OCI-LY3 (cell line): ENCODE measurements around the gene POMT2.

Experiments used
- H2AFZ ChIP-seq: fragments of 200-600, 300-600 bp; shearing (Covaris generic); 2 replicates; pipeline ENCODE4 v1.6.0; 2014; ENCODE audit warnings: antibody characterized with exemption, low read depth, low read length
- H3K27ac ChIP-seq: fragments of 200-600, 300-600 bp; sonication (generic); 2 replicates; pipeline ENCODE4 v1.5.1; 2014; ENCODE audit warnings: mild to moderate bottlenecking, low read length, moderate library complexity, mixed read lengths
- H3K27me3 ChIP-seq: fragments of 200-600, 300-600 bp; sonication (generic); 2 replicates; pipeline ENCODE4 v1.6.1; 2014; ENCODE audit warnings: low read depth, low read length, mixed read lengths
- H3K36me3 ChIP-seq: fragments of 200-600, 300-600 bp; sonication (generic); replicated peaks from 2 replicates; pipeline ENCODE3; 2014; ENCODE audit warnings: low read depth, low read length, mixed read lengths
- H3K4me1 ChIP-seq: fragments of 300-600, 200-600 bp; sonication (generic); 2 replicates; pipeline ENCODE4 v1.6.1; 2014; ENCODE audit warnings: low read length, mixed read lengths
- H3K4me2 ChIP-seq: fragments of 200-600, 300-600 bp; sonication (generic); 2 replicates; pipeline ENCODE4 v1.6.1; 2014; ENCODE audit warnings: low read length, mixed read lengths
- H3K4me3 ChIP-seq: fragments of 300-600, 200-600 bp; sonication (generic); 2 replicates; pipeline ENCODE4 v1.5.1; 2014; ENCODE audit warnings: antibody characterized with exemption, mild to moderate bottlenecking, low read length, moderate library complexity
- H3K79me2 ChIP-seq: fragments of 300-600, 200-600 bp; shearing (Covaris generic); 2 replicates; pipeline ENCODE4 v1.6.1; 2014; ENCODE audit warnings: mild to moderate bottlenecking, low read length, mixed read lengths
- H3K9ac ChIP-seq: fragments of 300-600, 200-600 bp; shearing (Covaris generic); 2 replicates; pipeline ENCODE4 v1.6.0; 2014; ENCODE audit warnings: mild to moderate bottlenecking, low read length, moderate library complexity
- H3K9me3 ChIP-seq: fragments of 200-600, 300-600 bp; shearing (Covaris generic); 2 replicates; pipeline ENCODE4 v1.6.1; 2014; ENCODE audit warnings: low read length, mixed read lengths; ENCODE audit not compliant: insufficient read depth
- H4K20me1 ChIP-seq: fragments of 200-600, 300-600 bp; sonication (generic); 2 replicates; pipeline ENCODE4 v1.6.1; 2016; ENCODE audit warnings: low read length, mixed read lengths; ENCODE audit not compliant: insufficient read depth
- EZH2phosphoT487 ChIP-seq: fragments of 200-600 bp; shearing (Covaris generic); IDR thresholded peaks from 2 replicates; pipeline ENCODE4 v1.6.1; 2018; ENCODE audit warnings: antibody characterized with exemption, mixed run types, low read depth
- TF ChIP-seq, protein P1 (sequence below): fragments of 200-600, 300-600 bp; sonication (generic); IDR thresholded peaks from 2 replicates; pipeline ENCODE4 v1.5.1; 2014; ENCODE audit warnings: antibody characterized with exemption, low read length, low read depth

POMT2 gene

DNA sequence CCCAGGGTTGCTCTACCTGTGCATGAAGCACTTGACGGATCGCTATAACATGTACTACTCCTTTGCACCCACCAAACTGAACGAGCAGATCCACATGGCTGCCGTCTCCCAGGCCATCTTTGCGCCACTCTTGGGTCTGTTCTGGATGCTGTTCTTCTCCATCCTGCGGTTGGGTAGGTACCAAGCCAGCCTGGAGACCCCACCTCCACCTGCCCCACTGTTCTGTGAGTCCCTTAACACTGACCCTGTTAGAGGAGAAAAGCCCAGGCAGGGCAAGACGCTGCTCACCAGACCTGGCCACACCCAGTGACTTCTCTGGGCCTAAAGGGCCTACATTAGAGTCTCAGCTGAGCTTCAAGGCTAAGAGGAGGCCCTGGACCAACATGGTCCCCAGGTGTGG lies 71.4 kb downstream of the POMT2 start:
- Histone ChIP-seq H3K4me2 (no peak overlapping the region), H2AFZ (no peak overlapping the region), H3K36me3 (no peaks in the 10 kb centered on the region), H4K20me1 (no peaks in the 10 kb centered on the region), H3K4me1 (no peaks in the 10 kb centered on the region), H3K27me3 (no peaks in the 10 kb centered on the region), H3K4me3 (no peak overlapping the region), H3K27ac (no peak overlapping the region), H3K9me3 (no peaks in the 10 kb centered on the region), H3K9ac (no peak overlapping the region), H3K79me2 (no peaks in the 10 kb centered on the region)
- TF ChIP-seq, protein P1, sequence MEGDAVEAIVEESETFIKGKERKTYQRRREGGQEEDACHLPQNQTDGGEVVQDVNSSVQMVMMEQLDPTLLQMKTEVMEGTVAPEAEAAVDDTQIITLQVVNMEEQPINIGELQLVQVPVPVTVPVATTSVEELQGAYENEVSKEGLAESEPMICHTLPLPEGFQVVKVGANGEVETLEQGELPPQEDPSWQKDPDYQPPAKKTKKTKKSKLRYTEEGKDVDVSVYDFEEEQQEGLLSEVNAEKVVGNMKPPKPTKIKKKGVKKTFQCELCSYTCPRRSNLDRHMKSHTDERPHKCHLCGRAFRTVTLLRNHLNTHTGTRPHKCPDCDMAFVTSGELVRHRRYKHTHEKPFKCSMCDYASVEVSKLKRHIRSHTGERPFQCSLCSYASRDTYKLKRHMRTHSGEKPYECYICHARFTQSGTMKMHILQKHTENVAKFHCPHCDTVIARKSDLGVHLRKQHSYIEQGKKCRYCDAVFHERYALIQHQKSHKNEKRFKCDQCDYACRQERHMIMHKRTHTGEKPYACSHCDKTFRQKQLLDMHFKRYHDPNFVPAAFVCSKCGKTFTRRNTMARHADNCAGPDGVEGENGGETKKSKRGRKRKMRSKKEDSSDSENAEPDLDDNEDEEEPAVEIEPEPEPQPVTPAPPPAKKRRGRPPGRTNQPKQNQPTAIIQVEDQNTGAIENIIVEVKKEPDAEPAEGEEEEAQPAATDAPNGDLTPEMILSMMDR = no peak
- TF ChIP-seq EZH2phosphoT487 = no peak

DNA sequence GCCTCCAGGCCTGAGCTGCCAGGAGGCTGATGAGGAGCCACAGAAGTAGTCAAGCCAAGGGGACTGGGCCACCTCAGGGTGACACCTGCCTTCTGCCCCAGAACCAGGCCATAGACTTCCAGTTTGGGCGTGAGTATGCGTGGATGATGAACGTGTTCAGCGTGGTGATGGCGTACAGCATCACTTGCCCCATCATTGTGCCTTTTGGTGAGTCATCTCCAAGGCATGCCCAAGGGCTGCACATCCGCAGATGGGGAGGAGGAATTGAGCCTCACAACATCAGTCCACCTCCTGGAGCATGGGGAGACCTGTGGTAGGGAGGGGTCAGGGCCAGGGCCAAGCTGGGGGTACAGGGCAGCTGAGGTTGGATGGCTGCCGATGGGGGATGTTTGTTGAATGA lies 72.0 kb downstream of the POMT2 start:
- Histone ChIP-seq H2AFZ (no peak overlapping the region), H3K9ac (no peak overlapping the region), H3K4me2 (no peak overlapping the region), H3K27ac (no peak overlapping the region), H4K20me1 (no peaks in the 10 kb centered on the region), H3K36me3 (no peaks in the 10 kb centered on the region), H3K27me3 (no peaks in the 10 kb centered on the region), H3K79me2 (no peaks in the 10 kb centered on the region), H3K4me1 (no peaks in the 10 kb centered on the region), H3K9me3 (no peaks in the 10 kb centered on the region), H3K4me3 (no peak overlapping the region)
- no peak for TF ChIP-seq EZH2phosphoT487

DNA sequence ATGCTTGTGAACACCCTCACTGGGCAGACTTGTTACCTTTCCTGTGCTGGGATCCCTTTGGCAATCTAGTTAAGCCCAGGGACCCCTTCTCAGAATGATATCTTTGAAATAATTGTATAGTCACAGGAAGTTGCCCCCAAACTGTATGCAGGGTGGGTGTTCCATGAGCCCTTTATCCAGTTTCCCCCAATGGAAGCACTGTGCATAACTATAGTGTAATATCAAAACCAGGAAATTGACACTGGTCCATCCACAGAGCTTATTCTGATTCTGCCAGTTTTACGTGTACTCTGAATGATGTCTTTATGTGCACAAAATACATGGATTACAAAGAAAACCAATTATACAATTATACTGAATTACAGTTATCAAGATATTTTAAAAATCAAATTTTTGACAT lies 73.9 kb downstream of the POMT2 start:
- Histone ChIP-seq H3K36me3 (no peaks in the 10 kb centered on the region), H3K4me2 (no peak overlapping the region)

DNA sequence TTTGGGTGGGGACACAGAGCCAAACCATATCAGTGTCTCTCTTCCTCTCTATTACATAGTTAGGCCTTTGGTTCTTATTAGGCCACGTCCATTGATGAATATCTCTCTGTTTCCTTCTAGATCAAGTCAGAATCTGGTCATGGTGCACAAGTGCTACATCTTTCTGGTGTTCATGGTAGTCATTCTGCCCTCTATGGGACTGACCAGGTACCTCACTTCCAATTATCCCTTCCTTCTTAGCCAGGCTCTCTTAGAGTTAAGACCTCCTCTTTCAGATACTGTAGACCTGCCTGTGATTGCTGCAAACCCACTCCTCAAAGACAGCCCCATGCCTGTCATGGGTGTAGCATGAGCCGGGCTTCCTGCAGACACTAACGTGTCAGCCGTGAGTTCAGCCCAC lies 74.9 kb downstream of the POMT2 start:
- TF ChIP-seq, protein P1 = no peak
- TF ChIP-seq EZH2phosphoT487 = no peak
- Histone ChIP-seq H2AFZ (no peak overlapping the region), H3K9me3 (no peaks in the 10 kb centered on the region), H4K20me1 (no peaks in the 10 kb centered on the region), H3K36me3 (no peaks in the 10 kb centered on the region), H3K79me2 (no peaks in the 10 kb centered on the region), H3K4me1 (no peaks in the 10 kb centered on the region), H3K9ac (no peak overlapping the region), H3K27ac (no peak overlapping the region), H3K4me2 (no peak overlapping the region), H3K27me3 (no peaks in the 10 kb centered on the region), H3K4me3 (no peak overlapping the region)

More for the DNA sequence above, 73.9 kb downstream of the POMT2 start:
- Histone ChIP-seq H3K4me1 (no peaks in the 10 kb centered on the region), H3K79me2 (no peaks in the 10 kb centered on the region), H3K27me3 (no peaks in the 10 kb centered on the region), H2AFZ (no peak overlapping the region), H3K27ac (no peak overlapping the region), H3K4me3 (no peak overlapping the region), H3K9me3 (no peaks in the 10 kb centered on the region), H4K20me1 (no peaks in the 10 kb centered on the region), H3K9ac (no peak overlapping the region)
- TF ChIP-seq, protein P1 = no peak
- no peak for TF ChIP-seq EZH2phosphoT487

DNA sequence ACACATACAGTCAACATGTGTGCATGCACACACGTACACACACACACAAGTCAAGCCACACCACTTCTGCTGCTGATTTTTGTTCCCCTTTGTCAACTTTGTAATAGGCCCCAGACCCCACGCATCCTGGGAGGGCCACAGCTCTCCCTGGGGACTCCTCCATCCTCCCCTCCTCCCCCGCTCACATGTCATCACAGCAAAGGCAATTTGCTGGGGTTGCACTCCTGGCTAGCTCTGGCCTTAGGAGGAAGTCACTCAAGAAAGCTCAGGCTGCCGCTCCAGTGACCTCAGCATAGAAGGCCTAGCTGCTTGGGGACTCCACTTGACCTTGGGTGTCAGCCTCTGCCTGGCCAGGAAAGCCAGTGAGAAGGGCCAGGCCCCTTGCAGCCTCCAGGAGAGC lies 76.8 kb downstream of the POMT2 start:
- Histone ChIP-seq H3K4me3 (no peak overlapping the region), H4K20me1 (no peaks in the 10 kb centered on the region), H3K79me2 (no peaks in the 10 kb centered on the region), H3K4me2 (no peak overlapping the region), H3K4me1 (no peaks in the 10 kb centered on the region), H3K27ac (no peak overlapping the region), H3K27me3 (no peaks in the 10 kb centered on the region), H2AFZ (no peak overlapping the region), H3K36me3 (no peaks in the 10 kb centered on the region), H3K9me3 (no peaks in the 10 kb centered on the region), H3K9ac (no peak overlapping the region)
- TF ChIP-seq, protein P1 = no peak
